K562 (cell line): ENCODE data around the gene APP. TPM values are rescaled to one million over a fixed set of nuclear protein-coding genes. Genes with fewer than 3 reads are reported as not detected.

Experiments
- ATAC-seq: fragments of 200-7000 bp; cut with Tn5 transposase; 3 replicates; pipeline ENCODE4 v1.9.1; 2020; ENCODE audit warnings: moderate library complexity
- BruUV-seq: library from RNA; stranded (reverse); fragments of 400-500 nt; replicated peaks from 2 replicates; lab custom pipeline; 2021; lab: Mats Ljungman, UMichigan
- CTCF ChIA-PET: fragments of 300-600 bp; formaldehyde crosslinking; extraction: SDS; loops from one replicate; lab custom pipeline; 2021; ENCODE audit warnings: low intra/inter-chr PET ratio; lab: Yijun Ruan, JAX
- POLR2A ChIA-PET: fragments of 300-600, 350-650 bp; sonication (Branson Sonifier 250); formaldehyde crosslinking; extraction: SDS; loops from one replicate; lab custom pipeline; 2021; ENCODE audit warnings: antibody characterized with exemption, inconsistent platforms; lab: Yijun Ruan, JAX
- DNase-seq, 4 experiments: peaks; one replicate each; pipeline versions ENCODE4 v3.0.0 to v3.0.0-alpha.2; 2011 to 2018; ENCODE audit warnings: low spot score in 3 of 4, mixed read lengths in 3 of 4; ENCODE audit errors: extremely low read depth in 1 of 4
- FAIRE-seq: peaks from 2 replicates; lab custom pipeline; 2011; peaks lifted over from hg19 to GRCh38; lab: Jason Lieb, UNC
- H2AFZ ChIP-seq: 2 replicates; pipeline ENCODE4 v1.6.0; 2011; ENCODE audit warnings: low read depth, low read length, control low read depth, inconsistent platforms
- H3K27ac ChIP-seq: fragments of 200-600 bp; 3 replicates; pipeline ENCODE4 v1.8.0; 2011; ENCODE audit warnings: low read depth, mild to moderate bottlenecking, control low read depth, inconsistent platforms, low read length, moderate library complexity, mixed read lengths; ENCODE audit errors: extremely low read depth
- H3K27me3 ChIP-seq, 2 experiments: fragments of 300-600 bp in 1 of 2; 2 replicates in 1 of 2; 3 replicates in 1 of 2; pipeline versions ENCODE4 v1.6.0 to v1.8.0; 2011; ENCODE audit warnings: inconsistent platforms in 2 of 2, low read length in 2 of 2, mild to moderate bottlenecking in 1 of 2, mixed read lengths in 1 of 2, moderate library complexity in 1 of 2; ENCODE audit not compliant: control insufficient read depth in 2 of 2, insufficient read depth in 2 of 2
- H3K36me3 ChIP-seq: fragments of 300-600 bp; 3 replicates; pipeline ENCODE4 v1.8.0; 2011; ENCODE audit warnings: mild to moderate bottlenecking, low read length, inconsistent platforms; ENCODE audit not compliant: control insufficient read depth, insufficient read depth
- H3K4me1 ChIP-seq, 2 experiments: fragments of 200-600 bp in 1 of 2; replicated peaks in 1 of 2; 2 replicates in 1 of 2; 3 replicates in 1 of 2; pipeline versions ENCODE4 v1.5.1 to v1.8.0; 2011; ENCODE audit warnings: inconsistent platforms in 2 of 2, low read length in 2 of 2, mild to moderate bottlenecking in 1 of 2, mixed read lengths in 1 of 2, moderate library complexity in 1 of 2; ENCODE audit not compliant: control insufficient read depth in 2 of 2, insufficient read depth in 2 of 2
- H3K4me2 ChIP-seq: 2 replicates; pipeline ENCODE4 v1.6.1; 2011; ENCODE audit warnings: low read length, control low read depth, inconsistent platforms, mixed read lengths; ENCODE audit not compliant: insufficient read depth
- H3K4me3 ChIP-seq: fragments of 200-600 bp; sonication (generic), shearing (Covaris generic); 2 replicates; pipeline ENCODE4 v1.5.1; 2016; ENCODE audit warnings: control low read depth, inconsistent platforms
- H3K79me2 ChIP-seq: fragments of 200-600 bp; 3 replicates; pipeline ENCODE4 v1.8.0; 2011; ENCODE audit warnings: low read length, inconsistent platforms; ENCODE audit not compliant: control insufficient read depth, insufficient read depth
- H3K9ac ChIP-seq, 2 experiments: 2 replicates each; pipeline versions ENCODE4 v1.6.0 to v1.6.1; 2011; ENCODE audit warnings: low read depth in 2 of 2, low read length in 2 of 2, control low read depth in 1 of 2, inconsistent platforms in 1 of 2, mild to moderate bottlenecking in 1 of 2, mixed read lengths in 1 of 2; ENCODE audit not compliant: insufficient read depth in 1 of 2
- H3K9me1 ChIP-seq: one replicate; pipeline ENCODE4 v1.6.0; 2011; ENCODE audit warnings: inconsistent platforms, mild to moderate bottlenecking, low read length, moderate library complexity; ENCODE audit not compliant: control insufficient read depth, insufficient read depth
- H3K9me3 ChIP-seq: replicated peaks from 2 replicates; pipeline ENCODE4 v1.5.1; 2011; ENCODE audit warnings: low read depth, low read length, inconsistent platforms; ENCODE audit not compliant: control insufficient read depth, insufficient read depth
- H4K20me1 ChIP-seq: replicated peaks from 2 replicates; pipeline ENCODE4 v1.6.1; 2011; ENCODE audit warnings: low read length, inconsistent platforms, mixed read lengths; ENCODE audit not compliant: control insufficient read depth, insufficient read depth
- ARID2 ChIP-seq: fragments of 450-650 bp; IDR thresholded peaks from 2 replicates; pipeline ENCODE4 v1.6.1; 2017; ENCODE audit warnings: antibody characterized with exemption, mild to moderate bottlenecking
- ATF7 ChIP-seq: fragments of 450-650 bp; IDR thresholded peaks from 2 replicates; pipeline ENCODE4 v1.7.1; 2014; ENCODE audit warnings: mild to moderate bottlenecking, moderate library complexity
- BRD9 ChIP-seq: fragments of 450-650 bp; IDR thresholded peaks from 2 replicates; pipeline ENCODE4 v1.6.1; 2018; ENCODE audit warnings: low read depth; ENCODE audit not compliant: partially characterized antibody
- FOXA1 ChIP-seq: fragments of 450-650 bp; IDR thresholded peaks from 2 replicates; pipeline ENCODE4 v1.6.1; 2016; ENCODE audit warnings: mild to moderate bottlenecking, borderline replicate concordance
- HDGF ChIP-seq: fragments of 450-650 bp; IDR thresholded peaks from 2 replicates; pipeline ENCODE4 v1.6.1; 2016
- KDM5B ChIP-seq: fragments of 200-600 bp; sonication (generic); IDR thresholded peaks from 2 replicates; pipeline ENCODE4 v1.6.1; 2012; ENCODE audit warnings: low read depth, mild to moderate bottlenecking, moderate library complexity, low read length, control low read depth, inconsistent platforms; ENCODE audit not compliant: insufficient replicate concordance
- MAFK ChIP-seq: IDR thresholded peaks from 2 replicates; pipeline ENCODE4 v1.6.1; 2011; ENCODE audit warnings: low read length, improper control_type of control experiment
- MCM7 ChIP-seq, 2 experiments: fragments of 450-650 bp; IDR thresholded peaks; 2 replicates each; pipeline ENCODE4 v1.6.1; 2016 to 2018
- MTF1 ChIP-seq: fragments of 250-450 bp; sonication (Bioruptor Pico); IDR thresholded peaks from 2 replicates; pipeline ENCODE4 v1.9.0; 2021; ENCODE audit warnings: moderate library complexity, mild to moderate bottlenecking, inconsistent platforms, borderline replicate concordance
- NRF1 ChIP-seq, 2 experiments: fragments of 450-650 bp; IDR thresholded peaks in 1 of 2; conservative IDR thresholded peaks in 1 of 2; 2 replicates each; pipeline ENCODE4 v1.6.1; 2014; ENCODE audit warnings: mild to moderate bottlenecking in 2 of 2
- SMAD1 ChIP-seq: fragments of 150-350 bp; IDR thresholded peaks from 2 replicates; pipeline ENCODE4 v1.6.1; 2014; ENCODE audit warnings: low read length, low read depth; ENCODE audit not compliant: partially characterized antibody
- SNAPC5 ChIP-seq: fragments of 250-450 bp; sonication (Bioruptor Pico); IDR thresholded peaks from 2 replicates; pipeline ENCODE4 v1.8.0; 2021; ENCODE audit warnings: moderate library complexity, mild to moderate bottlenecking, inconsistent platforms
- WGBS: fragments of 100-300 bp; shearing (Covaris generic); methylation state at CpG from one replicate; pipeline ENCODE4 v1.1.6; 2016; ENCODE audit warnings: low coverage, mixed read lengths; ENCODE audit not compliant: insufficient coverage; ENCODE audit errors: missing lambda C conversion rate; 5-methylcytosine and 5-hydroxymethylcytosine counted together
- in situ Hi-C: fragments of 300-500 bp; cut with MboI; formaldehyde crosslinking; loops from 4 replicates; pipeline ENCODE4 v1.15.0; 2018; ENCODE audit warnings: inconsistent platforms, mixed read lengths
- intact Hi-C: fragments of 100-400 bp; cut with micrococcal nuclease; formaldehyde crosslinking; loops from 2 replicates; pipeline ENCODE4 v1.14.2; 2022
- polyA plus RNA-seq, 8 experiments: library from polyadenylated mRNA; depleted of rRNA in 4 of 8; stranded (reverse) in 5 of 8; unstranded in 3 of 8; fragments of >200 nt; fragmentation: Nextera tagmentation in 2 of 8; fragmentation: Illumina TruSeq in 1 of 8; extraction: Ambion mirVana in 2 of 8; extraction: Trizol in 1 of 8; gene quantifications; 2 replicates each; pipeline versions ENCODE4 v1.2.1 to v1.2.3, GENCODE V29; 2011 to 2014; ENCODE audit warnings: inconsistent platforms in 1 of 8, missing spikeins in 1 of 8
- total RNA-seq, 7 experiments: library from RNA; depleted of rRNA in 6 of 7; stranded (reverse); fragments of >200 nt in 6 of 7; fragmentation: Illumina TruSeq in 2 of 7; extraction: Trizol in 2 of 7; gene quantifications; 2 replicates each; pipeline versions ENCODE4 v1.2.1 to v1.2.3, GENCODE V29; 2011 to 2021; ENCODE audit warnings: low replicate concordance in 1 of 7
- TF ChIP-seq, protein P1 (sequence below): fragments of 250-450 bp; sonication (Bioruptor Pico); IDR thresholded peaks from 2 replicates; pipeline ENCODE4 v1.4.0; 2020

The APP gene
- total and polyA plus RNA-seq, 9 of the 15 experiments (the other 6 are each of a cell fraction or from before 2014, with no cell fraction given): 0.01 to 1.5 (median 0.16) TPM; not detected in 5

DNA sequence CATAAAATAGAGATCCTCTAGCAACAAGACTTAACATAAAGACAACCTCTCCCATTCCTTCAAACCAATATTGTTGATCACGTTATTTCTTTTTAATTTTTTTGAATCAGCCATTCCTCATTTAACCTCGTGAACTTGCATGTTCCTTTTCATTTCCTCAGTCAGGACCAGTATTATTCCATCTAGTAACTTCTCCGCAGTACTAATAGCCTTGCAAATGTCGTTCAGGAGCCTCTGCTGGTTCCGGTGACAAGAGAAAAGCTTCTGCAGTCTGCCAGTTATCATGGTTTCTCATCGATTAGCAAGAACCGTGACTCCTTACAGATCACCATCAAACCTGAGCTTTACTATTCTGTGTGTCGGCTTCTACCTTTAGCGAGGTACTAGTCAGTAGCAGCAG lies 3.0 kb downstream of the APP start:
- CTCF ChIA-PET: no interaction called here
- H3K4me2 ChIP-seq: no peak overlapping the region
- H4K20me1 ChIP-seq: no peaks in the 10 kb centered on the region
- H3K79me2 ChIP-seq: no peaks in the 10 kb centered on the region
- H3K4me3 ChIP-seq: no peak overlapping the region
- H3K4me1 ChIP-seq: peaks cover 0 to 16% of the 10 kb centered on the region in 2 experiments; a peak in 2 of 5 replicates
- 0% methylated on average over 9 of the region's 9 CpGs for WGBS
- intact Hi-C loops (no loop called here), in situ Hi-C loops (no loop called here)
- H3K9me1 ChIP-seq: no peaks in the 10 kb centered on the region
- no peaks in the 10 kb centered on the region for H3K36me3 ChIP-seq
- FAIRE-seq (no peak), DNase-seq (no peak), ATAC-seq (no peak)
- TF ChIP-seq NRF1 (conservative IDR thresholded peaks at IDR 0.05 in 1 of 2, IDR thresholded peaks at IDR 0.05 in 1 of 2): no peak
- no peak for TF ChIP-seq MAFK
- TF ChIP-seq ARID2: no peak
- TF ChIP-seq, protein P1, sequence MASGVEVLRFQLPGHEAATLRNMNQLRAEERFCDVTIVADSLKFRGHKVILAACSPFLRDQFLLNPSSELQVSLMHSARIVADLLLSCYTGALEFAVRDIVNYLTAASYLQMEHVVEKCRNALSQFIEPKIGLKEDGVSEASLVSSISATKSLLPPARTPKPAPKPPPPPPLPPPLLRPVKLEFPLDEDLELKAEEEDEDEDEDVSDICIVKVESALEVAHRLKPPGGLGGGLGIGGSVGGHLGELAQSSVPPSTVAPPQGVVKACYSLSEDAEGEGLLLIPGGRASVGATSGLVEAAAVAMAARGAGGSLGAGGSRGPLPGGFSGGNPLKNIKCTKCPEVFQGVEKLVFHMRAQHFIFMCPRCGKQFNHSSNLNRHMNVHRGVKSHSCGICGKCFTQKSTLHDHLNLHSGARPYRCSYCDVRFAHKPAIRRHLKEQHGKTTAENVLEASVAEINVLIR (CRISPR knock-in tag): no peak
- no peak for TF ChIP-seq KDM5B
- no peak for TF ChIP-seq HDGF
- no peak for TF ChIP-seq BRD9
- TF ChIP-seq MTF1 (CRISPR knock-in tag): no peak
- no peak for TF ChIP-seq FOXA1
- TF ChIP-seq SNAPC5 (CRISPR knock-in tag): no peak
- TF ChIP-seq MCM7 (IDR thresholded peaks at IDR 0.05): no peak
- no peak for TF ChIP-seq SMAD1
- TF ChIP-seq ATF7: no peak
- H3K27ac ChIP-seq: no peak overlapping the region
- POLR2A ChIA-PET: no interaction called here
- no peaks in the 10 kb centered on the region for H3K9me3 ChIP-seq
- no peaks in the 10 kb centered on the region for H3K27me3 ChIP-seq
- H3K9ac ChIP-seq: no peak overlapping the region
- H2AFZ ChIP-seq: no peak overlapping the region
- BruUV-seq: no TSS peak
